HG02884 (cell line): ENCODE measurements around the gene BLMH.

Experiments
- ATAC-seq: cut with Tn5 transposase; IDR thresholded peaks from one replicate; pipeline ENCODE4 v1.9.1; 2021; ENCODE audit warnings: mild to moderate bottlenecking, moderate library complexity; ENCODE audit not compliant: unreplicated experiment

BLMH gene

GRCh38 chr17:30308406-30308805, 16.7 kb upstream of the BLMH start:
- no peak for ATAC-seq

GRCh38 chr17:30304778-30305177, 13.0 kb upstream of the BLMH start:
- no peak for ATAC-seq

DNA sequence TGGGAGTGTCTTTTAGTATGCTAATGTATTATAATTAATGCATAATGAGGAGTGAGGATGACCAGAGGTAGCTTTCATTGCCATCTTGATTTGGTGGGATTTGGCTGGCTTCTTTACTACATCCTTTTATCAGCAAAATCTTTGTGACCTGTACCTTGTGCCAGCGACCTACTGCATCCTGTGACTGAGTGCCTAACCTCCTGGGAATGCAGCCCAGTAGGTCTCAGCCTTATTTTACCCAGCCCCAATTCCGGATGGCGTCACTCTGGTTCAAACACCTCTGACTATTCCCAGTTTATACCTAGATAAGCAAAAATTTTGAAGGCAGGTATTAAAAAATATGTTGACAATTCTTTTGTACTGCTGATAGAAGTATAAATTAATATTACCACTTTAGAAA, 10.5 kb upstream of the BLMH start:
- no peak for ATAC-seq

GRCh38 chr17:30300818-30301217, 9.1 kb upstream of the BLMH start:
- no peak for ATAC-seq

DNA sequence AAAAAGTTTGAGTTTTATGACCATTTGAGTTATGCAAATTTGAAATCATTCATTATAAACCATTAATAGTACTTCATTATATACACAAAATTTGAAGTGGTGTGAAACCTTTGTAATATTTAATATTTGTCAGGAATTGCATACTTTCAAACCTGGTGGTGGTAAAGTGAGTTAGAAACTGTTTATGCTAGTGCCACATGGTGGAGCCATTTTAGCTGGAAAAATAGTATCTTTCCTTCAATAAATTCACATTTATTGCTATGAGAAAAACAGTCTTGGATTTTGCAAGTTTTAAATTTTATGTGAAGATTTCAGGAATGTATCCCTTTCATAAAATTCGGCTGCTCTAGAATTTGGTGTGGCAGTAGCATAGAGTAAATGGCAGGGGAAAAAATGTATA, 7.3 kb upstream of the BLMH start:
- ATAC-seq = no peak

- no peak for ATAC-seq
These were observed 6.0 kb upstream of the BLMH start for GRCh38 chr17:30297715-30298114.

DNA sequence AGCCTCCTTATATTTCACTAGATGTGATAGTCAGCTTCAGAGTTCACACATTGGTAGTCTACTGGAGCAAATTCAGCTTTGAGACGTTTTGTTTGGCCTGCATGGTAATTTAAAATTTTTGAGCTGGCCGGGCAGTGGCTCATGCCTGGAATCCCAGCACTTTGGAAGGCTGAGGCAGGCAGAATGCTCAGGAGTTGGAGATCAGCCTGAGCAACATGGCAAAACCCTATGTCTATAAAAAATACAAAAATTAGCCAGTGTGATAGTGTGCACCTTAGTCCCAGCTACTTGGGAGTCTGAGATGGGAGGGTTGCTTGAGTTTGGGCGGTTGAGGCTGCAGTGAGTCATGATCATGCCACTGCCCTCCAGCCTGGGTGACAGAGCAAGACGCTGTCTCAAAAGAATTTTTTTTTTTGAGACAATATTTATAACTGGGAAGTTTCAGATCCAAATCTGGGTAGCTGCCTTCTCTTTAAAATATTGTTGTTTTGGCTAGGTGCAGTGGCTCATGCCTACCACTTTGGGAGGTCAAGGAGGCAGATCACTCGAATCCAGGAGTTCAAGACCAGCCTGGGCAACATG, 4.8 kb upstream of the BLMH start:
- no peak for ATAC-seq

DNA sequence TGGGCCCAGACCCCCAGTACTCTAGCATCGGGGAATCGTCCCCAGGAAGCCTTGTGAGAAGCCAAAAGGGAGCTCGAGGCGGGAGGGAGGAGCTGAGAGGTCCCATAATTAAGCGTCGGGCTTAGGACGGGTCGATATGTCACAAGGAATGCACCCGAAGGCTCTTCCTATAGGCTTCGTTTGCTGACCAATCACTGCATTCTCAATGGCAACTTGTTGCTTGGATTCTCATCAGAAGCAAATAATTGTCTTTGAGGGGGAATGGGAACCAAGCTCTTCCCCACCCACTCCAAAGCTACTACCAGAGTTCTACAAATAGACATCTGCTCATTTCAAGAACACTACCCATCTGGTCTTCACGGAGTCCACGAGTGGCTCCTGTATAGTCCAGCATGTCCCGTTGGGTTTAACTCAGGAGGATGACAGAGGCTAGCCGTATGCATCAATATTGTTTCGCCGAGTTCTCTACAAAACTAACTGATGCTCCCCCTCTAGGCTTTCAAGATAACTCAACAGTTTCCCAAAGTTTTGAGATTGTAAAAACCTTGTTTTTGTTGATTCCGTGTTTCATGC, 628 bp upstream of the BLMH start:
- no peak for ATAC-seq

GRCh38 chr17:30290696-30291542, 825 bp downstream of the BLMH start:
- ATAC-seq = no peak

- ATAC-seq = no peak
These were observed 1.7 kb downstream of the BLMH start for GRCh38 chr17:30290077-30290476.

GRCh38 chr17:30279156-30279555, 12.6 kb downstream of the BLMH start:
- no peak for ATAC-seq

DNA sequence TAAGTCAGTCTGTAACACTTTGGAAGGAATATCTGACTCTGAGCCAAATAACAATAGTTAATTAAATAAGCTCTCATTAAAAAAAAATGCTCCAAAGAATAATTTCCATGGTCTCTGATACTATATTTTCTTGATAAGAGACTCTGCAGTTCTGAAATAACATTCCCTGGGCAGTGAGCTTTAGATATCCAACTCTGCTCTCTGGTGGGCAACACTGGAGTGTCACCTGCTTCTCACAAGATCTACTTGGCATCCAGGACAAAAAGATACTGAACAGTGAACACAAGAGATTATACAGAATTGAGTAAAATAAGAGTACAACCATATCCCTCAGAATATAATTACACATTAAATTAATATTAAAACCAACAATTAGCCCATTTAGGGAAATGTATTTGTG, 13.7 kb downstream of the BLMH start:
- no peak for ATAC-seq

GRCh38 chr17:30275911-30276310, 15.8 kb downstream of the BLMH start:
- ATAC-seq = no peak

- no peak for ATAC-seq
These were observed 16.9 kb downstream of the BLMH start for GRCh38 chr17:30274887-30275286.

GRCh38 chr17:30273373-30273772, 18.4 kb downstream of the BLMH start:
- no peak for ATAC-seq

DNA sequence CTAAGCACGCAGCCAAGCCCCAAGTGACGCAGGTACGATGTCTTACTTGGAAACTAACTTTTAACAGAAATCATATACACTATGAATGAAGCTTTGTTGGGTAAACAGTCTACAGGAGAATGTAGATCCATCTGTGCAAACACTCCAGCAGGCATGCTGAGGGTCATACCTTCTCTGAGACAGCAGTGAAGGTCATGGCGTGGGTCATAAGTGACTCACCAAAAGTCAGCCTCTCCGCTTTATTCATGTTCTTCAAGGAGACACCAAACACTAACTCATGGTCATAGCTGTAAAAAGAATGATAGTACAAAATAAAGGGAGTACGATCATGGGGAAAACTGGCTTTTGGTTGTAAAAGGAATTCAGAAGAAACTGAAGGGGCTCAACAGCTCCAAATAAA, 20.6 kb downstream of the BLMH start:
- ATAC-seq = no peak

- no peak for ATAC-seq
These were observed 24.1 kb downstream of the BLMH start for GRCh38 chr17:30267625-30268024.

- no peak for ATAC-seq
These were observed 28.0 kb downstream of the BLMH start for GRCh38 chr17:30263552-30264333.

DNA sequence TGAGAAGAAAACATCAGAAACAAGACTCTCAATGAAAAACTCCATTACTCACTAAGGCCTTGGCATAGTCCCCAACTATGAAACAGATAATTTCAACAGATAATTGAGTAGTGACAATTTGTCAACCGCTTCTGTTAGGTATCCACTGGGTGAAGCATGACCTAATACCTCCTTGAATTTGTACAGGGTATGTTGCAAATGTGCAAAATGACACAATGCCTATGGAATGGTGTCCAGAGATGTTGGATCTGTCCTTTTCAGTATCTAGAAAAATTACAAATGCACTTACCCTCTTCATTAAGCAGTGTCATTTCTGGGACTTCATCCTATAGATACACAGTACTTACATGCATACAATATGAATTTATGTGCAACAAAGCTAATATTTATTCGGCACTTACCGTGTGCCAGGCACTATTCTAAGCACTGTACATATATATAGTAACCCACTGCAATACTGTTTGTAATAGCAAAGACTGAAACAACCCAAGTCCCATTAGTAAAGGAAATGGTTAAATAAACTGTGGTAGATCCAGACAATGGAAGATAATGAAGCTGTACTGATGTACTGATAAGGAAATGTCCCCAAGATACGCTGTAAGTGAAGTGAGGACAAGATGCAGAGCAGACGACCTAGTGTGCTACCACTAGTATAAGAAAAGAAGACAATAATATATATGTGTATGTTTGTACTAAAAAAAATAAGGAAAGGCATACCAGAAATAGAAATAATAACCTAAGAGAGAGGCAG, 34.8 kb downstream of the BLMH start:
- ATAC-seq = no peak

DNA sequence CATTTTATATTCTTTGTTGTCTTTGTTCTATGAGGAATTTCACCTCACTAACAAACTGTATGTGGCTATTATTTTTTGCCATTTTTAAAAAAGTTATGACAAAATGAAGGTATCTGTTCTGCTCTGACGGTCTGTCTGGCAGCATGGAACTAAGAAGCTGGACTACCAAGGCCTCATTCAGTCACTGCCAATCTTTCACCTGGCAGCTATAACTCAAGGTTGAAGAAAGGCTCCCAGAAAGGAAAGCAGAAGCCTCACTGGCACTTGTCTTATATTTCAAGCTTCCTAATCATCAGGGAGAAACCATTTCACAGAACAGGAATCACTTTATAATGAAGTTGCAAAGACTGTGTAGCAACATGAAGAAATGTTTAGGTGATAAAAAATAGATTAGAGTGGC, 37.6 kb downstream of the BLMH start:
- no peak for ATAC-seq

- no peak for ATAC-seq
These were observed 38.4 kb downstream of the BLMH start for GRCh38 chr17:30253312-30253711.
